IMR-90 (cell line): ENCODE data around the gene TIE1.

Experiments used
- CTCF ChIP-seq: conservative IDR thresholded peaks from 2 replicates; pipeline ENCODE4 v1.5.1; 2012; ENCODE audit warnings: mild to moderate bottlenecking, low read depth, low read length, improper control_type of control experiment
- MXI1 ChIP-seq: IDR thresholded peaks from 2 replicates; pipeline ENCODE4 v1.6.1; 2012; ENCODE audit warnings: low read depth, mild to moderate bottlenecking, low read length, moderate library complexity, borderline replicate concordance

- TF ChIP-seq MXI1 (no peak), CTCF (no peak)
Observed at GRCh38 chr1:43299101-43299500, 1.7 kb upstream of the TIE1 start.
